GM21360 (cell line): ENCODE data around the gene MLPH.
A peak's percentile ranks its signal among the peaks of the same experiment; 100 is the strongest.

ENCODE experiments used
- ATAC-seq: cut with Tn5 transposase; IDR thresholded peaks from one replicate; pipeline ENCODE4 v1.9.1; 2021; ENCODE audit warnings: mild to moderate bottlenecking, moderate library complexity; ENCODE audit not compliant: unreplicated experiment

The MLPH gene, protein sequence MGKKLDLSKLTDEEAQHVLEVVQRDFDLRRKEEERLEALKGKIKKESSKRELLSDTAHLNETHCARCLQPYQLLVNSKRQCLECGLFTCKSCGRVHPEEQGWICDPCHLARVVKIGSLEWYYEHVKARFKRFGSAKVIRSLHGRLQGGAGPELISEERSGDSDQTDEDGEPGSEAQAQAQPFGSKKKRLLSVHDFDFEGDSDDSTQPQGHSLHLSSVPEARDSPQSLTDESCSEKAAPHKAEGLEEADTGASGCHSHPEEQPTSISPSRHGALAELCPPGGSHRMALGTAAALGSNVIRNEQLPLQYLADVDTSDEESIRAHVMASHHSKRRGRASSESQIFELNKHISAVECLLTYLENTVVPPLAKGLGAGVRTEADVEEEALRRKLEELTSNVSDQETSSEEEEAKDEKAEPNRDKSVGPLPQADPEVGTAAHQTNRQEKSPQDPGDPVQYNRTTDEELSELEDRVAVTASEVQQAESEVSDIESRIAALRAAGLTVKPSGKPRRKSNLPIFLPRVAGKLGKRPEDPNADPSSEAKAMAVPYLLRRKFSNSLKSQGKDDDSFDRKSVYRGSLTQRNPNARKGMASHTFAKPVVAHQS

GRCh38 chr2:237486819-237487448 is at the start of gene MLPH:
Gene MLPH, plus strand, starts transcription at chr2:237487251. Its CDS starts 6,176 bp downstream, at chr2:237493427.
- ATAC-seq, result no peak

DNA sequence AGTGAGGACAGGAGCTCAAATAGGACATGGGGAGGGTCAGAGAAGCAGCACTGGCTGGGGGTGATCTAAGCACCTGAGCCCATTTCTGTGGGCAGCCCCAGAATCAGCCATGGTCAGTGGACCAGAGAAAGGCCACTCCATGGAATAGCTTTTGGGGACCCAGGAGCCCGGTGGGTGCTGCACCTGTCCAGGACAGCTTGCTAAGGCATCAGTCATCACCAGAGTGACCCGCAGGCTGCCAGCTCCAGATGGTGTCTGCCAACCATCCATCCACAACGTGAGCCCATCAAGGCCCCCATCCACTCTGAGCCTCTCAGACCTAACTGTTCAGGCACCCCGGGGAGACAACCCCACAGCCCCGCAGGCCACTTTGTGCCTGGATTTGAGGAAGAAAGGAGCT is 49.5 kb upstream of the MLPH start:
- no peak for ATAC-seq

- ATAC-seq, result no peak
These were observed 48.7 kb upstream of the MLPH start for GRCh38 chr2:237438080-237438940.

DNA sequence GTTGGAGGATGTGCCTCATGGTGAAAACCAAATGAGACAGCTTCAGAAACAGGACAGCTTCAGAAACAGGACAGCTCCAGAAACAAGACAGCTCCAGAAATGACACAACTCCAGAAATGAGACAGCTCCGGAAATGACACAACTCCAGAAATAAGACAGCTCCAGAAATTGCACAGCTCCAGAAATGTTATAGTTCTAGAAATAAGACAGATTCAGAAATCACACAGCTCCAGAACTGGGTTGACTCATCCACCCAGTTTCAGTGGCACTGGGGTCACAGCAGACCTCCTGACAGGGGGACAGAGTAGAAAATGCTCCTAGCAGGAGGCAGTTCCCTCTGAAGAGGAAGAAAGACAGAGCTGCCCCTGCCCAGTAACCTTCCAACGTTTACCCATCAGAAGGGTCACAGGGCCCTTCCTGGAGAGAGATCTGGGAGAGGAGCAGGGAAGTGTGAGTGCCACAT is 46.2 kb upstream of the MLPH start:
- peak; percentile 57 for ATAC-seq

- ATAC-seq, result no peak
These were observed 45.3 kb upstream of the MLPH start for GRCh38 chr2:237441605-237442274.

- ATAC-seq, result no peak
These were observed 43.0 kb upstream of the MLPH start for GRCh38 chr2:237444071-237444470.

- no peak for ATAC-seq
These were observed 41.3 kb upstream of the MLPH start for GRCh38 chr2:237445611-237446337.

GRCh38 chr2:237446338-237446665 is 40.7 kb upstream of the MLPH start:
- no peak for ATAC-seq

DNA sequence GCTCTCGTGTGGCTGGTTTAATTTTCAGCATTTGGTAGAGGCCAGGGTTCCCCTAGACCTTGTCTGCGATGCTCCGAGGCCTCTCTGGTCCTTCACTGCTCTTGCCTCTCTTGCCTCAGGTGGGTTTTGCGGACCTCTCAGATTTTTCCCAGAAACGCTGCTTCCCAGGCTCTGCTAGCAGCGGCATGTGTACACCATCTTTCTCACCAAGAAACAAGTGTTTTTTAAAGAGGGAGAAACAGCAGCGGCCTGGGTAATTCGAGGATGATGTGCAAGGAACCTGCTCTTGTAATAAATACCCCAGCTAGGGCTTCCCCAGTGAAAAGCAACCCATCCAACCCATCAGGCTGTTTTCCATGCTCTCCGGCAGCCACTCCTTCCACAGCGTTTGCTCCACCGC is 39.6 kb upstream of the MLPH start:
- no peak for ATAC-seq

GRCh38 chr2:237448171-237448570 is 38.9 kb upstream of the MLPH start:
- ATAC-seq, result no peak

DNA sequence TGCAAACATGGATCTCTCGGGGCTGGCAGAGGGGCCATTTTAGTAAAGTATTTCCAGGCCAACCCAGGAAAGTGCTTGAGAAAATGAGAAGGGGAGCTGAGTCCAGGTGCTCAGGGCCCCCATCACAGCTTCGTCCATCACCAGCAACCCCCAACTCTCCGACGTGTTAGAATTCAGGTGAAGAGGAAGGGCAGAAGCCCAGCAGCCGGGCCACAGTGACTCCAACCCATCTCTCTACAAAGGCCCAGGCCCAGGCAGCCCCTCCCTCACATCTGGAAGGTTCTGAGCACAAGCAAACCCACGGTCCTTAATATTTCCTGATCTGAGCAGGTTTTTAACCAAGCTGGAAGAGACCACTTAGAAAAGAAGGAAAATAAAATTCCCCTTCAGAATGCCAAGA is 38.4 kb upstream of the MLPH start:
- ATAC-seq, result no peak

- no peak for ATAC-seq
These were observed 37.7 kb upstream of the MLPH start for GRCh38 chr2:237449193-237449881.

GRCh38 chr2:237450108-237450507 is 36.9 kb upstream of the MLPH start:
- no peak for ATAC-seq

DNA sequence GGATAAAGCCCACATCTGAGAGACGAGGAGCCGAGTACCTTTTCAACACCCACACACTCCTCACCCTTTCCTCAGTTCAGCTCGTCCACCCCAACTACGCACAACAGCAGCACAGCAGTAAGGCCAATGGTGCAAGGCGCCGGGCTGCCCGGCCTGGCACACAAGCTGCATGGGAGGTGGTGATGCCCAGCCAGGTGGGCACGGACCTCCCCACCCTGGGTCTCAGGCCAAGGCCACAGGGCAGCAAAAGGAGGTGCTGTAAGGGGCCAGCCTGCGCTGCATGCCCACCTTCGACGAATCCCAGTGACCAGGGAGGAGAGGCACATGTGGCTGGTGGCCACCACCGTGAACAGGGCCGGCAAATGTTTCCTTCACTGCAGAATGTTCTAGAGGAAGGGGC is 36.5 kb upstream of the MLPH start:
- ATAC-seq, result no peak

DNA sequence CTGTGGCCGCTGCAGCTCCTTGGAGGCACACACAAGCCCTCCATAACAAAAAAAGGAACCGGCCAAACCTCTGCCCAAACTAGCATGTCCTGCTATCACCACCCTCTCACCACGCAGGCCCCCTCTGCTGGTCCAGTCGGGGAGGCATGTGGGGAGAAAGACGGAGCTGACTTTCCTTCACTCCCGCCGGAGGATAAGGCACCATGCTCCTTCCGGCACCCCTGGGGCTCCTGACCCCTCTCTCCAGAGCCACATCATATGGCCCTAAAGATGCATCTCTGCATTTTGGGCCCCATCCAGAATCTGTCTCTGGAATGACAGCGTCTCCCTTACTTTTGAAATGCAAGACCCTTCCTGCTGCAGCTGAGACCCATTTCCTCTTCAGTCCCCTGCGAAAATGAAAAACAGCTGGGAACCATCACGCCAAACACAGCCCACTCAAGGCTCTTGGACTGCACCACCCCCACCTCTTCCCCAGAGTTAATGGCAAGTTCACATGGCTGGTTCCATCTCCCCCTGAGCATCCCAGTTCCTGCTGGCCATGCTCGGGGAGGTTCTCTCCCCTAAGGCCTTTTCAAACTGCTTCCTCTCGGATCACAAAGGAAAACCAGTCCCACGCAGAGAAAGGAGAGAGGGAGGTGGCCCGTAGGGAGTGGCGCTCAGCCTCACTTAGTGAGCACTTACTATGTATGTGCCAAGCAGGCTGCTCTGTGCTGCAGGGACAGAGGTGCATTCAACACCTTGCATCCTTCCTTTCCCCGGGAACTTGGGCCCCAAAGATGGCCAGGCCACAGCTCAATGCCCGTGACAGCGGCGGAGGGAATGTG is 35.2 kb upstream of the MLPH start:
- ATAC-seq, result no peak

DNA sequence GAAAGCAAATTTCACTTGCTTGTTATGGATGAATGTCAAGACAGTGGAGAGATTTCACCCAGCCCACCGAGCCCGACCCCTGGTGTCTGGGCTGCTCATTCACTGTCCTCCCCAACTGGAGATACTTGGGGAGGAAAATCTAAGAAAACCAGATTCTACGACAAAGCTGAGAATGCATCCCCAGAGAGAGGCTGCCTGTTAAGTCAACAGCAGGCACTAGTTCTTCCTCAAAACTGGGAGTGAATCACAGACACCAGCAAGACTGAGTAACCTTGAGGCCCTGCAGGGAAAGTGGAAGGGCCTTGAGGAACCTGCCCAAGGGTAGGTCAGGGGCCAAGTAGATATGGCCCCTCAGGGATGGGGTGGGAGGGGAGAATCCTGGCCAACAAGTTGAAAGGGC is 34.2 kb upstream of the MLPH start:
- ATAC-seq, result no peak

GRCh38 chr2:237453671-237454070 is 33.4 kb upstream of the MLPH start:
- ATAC-seq, result no peak

DNA sequence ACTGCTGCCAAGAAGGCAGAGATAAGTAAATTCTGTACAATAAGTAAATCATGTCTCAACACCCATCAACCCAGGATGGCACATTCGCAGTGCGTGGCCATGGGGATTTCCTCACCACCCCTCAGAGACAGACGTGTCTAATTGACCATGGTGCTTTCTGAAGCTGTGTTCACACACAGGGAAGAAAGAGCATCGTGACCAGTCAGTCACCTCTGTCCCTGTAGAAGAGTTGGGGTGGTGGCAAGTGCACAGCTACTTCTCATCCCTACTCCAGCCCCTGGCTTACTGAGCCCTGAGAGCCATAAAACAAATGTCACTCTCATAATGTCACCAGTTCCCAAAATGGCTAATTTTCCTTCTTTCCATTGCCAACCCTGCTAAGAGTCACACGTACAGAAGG is 31.3 kb upstream of the MLPH start:
- no peak for ATAC-seq
